Hematopoietic multipotent progenitor cell treated with erythropoietin and hydrocortisone succinate and interleukin-3 and kit ligand, for 6 days (in vitro differentiated cells): ENCODE measurements around the gene VAV2.

Source experiments
- DNase-seq: peaks from one replicate; pipeline ENCODE4 v3.0.0-alpha.2; 2015

Gene VAV2

GRCh38 chr9:133979921-133980863, 11.9 kb downstream of the VAV2 start:
- DNase-seq, result no peak

- DNase-seq, result no peak
These were observed 12.7 kb downstream of the VAV2 start for GRCh38 chr9:133979273-133979920.

- no peak for DNase-seq
These were observed 13.2 kb downstream of the VAV2 start for GRCh38 chr9:133978899-133979272.

DNA sequence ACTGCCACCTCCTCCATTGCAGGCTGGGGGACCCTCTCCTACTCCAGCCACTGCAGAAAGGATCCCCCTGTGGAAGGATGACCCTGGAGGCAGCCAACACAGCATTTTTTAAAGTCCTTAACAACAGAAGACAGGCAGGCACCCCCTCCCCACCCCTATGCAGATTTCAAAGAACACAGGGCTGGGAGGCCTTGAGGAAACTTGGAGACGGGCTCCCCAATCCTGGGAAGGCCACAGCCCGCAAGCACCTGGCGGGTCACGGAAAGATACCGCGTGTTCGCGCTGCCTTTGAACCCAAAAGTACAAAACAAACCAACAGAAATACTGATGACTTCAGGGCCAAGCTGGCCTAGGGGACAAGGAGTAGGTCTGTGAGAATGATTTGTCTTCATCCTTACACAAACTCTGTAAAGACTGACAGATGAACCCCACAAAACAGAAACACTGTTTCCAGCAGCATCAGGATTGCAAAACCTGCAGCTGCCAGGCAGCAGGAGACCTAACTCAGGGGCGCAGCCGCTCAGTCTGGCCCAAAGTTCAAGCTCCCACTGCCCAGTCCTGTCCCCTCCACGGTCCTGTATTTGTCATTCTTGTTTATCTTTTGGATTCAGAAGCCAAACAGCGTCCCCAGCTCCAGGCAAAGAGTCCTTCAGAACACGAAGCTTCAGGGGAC, 13.8 kb downstream of the VAV2 start:
- DNase-seq, result no peak

GRCh38 chr9:133977421-133978201, 14.5 kb downstream of the VAV2 start:
- no peak for DNase-seq

GRCh38 chr9:133976887-133977286, 15.2 kb downstream of the VAV2 start:
- DNase-seq, result no peak

GRCh38 chr9:133976191-133976861, 15.8 kb downstream of the VAV2 start:
- no peak for DNase-seq

GRCh38 chr9:133975511-133975910, 16.6 kb downstream of the VAV2 start:
- DNase-seq, result no peak

GRCh38 chr9:133974631-133975341, 17.3 kb downstream of the VAV2 start:
- no peak for DNase-seq

- DNase-seq, result no peak
These were observed 18.1 kb downstream of the VAV2 start for GRCh38 chr9:133973791-133974630.

- no peak for DNase-seq
These were observed 18.9 kb downstream of the VAV2 start for GRCh38 chr9:133973111-133973790.

DNA sequence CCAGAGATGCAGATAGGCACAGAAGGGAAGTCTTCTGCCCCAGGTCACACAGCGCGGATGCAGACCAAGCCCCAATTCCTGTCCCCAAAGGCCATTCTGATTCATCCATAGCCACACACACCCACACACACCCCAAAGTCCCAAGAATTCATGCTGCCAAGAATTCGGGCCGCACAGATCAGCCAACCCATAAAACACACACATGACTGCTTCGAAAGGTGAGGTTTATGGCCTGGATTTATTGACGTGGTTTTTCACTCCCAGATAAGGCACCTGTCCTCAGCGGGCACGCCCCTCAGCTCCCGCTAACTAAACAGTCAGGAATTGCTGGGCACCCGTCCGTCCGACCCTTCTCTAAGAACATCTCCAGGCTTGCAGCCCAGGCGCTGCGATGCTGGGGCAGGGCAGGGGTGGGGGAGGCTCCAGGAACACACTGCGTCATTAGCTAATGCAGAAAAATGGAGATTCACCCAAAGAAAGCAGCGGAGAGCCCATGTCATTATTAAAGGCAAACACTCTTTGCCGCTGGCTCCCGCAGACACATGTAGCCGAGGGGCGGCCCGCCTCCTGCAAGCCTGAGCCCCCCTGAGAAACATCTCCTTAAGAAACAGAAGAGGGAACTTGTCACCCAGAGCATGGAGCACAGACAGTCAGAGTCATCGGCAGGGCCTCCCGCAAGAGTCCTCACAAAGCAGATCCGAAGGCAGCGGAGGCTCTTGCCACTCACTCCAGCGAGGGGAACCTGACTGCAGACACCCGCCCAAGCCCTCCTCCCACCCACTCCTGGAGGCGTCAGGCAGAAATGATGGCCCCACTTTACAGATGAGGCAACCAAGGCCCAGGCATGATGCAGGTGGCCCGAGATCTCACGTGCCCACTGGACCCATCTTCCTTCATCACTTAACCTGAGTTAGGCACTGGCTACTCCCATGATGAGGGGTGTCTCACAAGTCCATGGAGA, 19.9 kb downstream of the VAV2 start:
- no peak for DNase-seq

GRCh38 chr9:133971121-133971951, 20.8 kb downstream of the VAV2 start:
- DNase-seq, result no peak

- no peak for DNase-seq
These were observed 21.5 kb downstream of the VAV2 start for GRCh38 chr9:133970581-133971058.

GRCh38 chr9:133969681-133970580, 22.2 kb downstream of the VAV2 start:
- no peak for DNase-seq

DNA sequence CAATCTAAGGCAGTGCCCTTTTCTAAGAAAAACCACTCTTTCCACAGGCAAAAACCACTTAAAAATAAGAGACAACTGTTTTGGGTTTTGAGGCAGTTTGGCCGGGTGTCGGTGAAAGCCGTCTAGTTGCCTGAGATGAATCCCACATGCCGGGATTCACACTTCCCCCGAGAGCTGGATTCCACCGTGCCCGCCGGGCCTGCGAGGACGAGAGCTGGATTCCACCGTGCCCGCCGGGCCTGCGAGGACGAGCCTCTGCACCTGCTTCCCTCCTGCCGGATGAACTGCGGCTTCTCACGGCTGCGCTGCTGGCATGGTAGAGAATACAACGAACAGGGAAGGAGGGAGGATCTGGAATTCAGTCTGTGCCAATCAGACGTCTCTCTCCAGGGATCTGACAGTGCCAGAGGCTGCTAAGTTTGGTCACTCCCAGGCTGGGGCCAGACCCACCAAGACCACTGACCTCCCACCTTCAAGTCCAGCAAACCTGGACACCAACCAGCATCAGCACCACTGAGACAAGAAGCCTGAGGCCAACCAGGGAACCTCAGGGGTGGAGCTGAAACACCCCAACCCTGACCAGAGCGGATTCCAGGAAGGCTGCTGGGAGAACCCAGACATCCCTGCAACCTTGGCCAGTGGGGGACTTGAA, 23.0 kb downstream of the VAV2 start:
- DNase-seq, result no peak
